Aorta (tissue), 5 donors: ENCODE measurements around the gene MON1B. TPM values are rescaled to one million over a fixed set of nuclear protein-coding genes. Genes with fewer than 3 reads are reported as not detected.

Experiments used
- ATAC-seq: fragments of 200-7000 bp; cut with Tn5 transposase; one replicate; pipeline ENCODE4 v1.9.1; 2022; ENCODE audit warnings: moderate library complexity; ENCODE audit not compliant: low FRiP score
- DNase-seq, 2 donors: peaks; one replicate each; pipeline ENCODE4 v3.0.0-alpha.2; 2020
- H3K27ac ChIP-seq, 2 donors: one replicate each; pipeline ENCODE4 v1.5.1; 2013; ENCODE audit warnings: low read length in 2 of 2, mild to moderate bottlenecking in 2 of 2, moderate library complexity in 2 of 2, control low read depth in 1 of 2, inconsistent platforms in 1 of 2, low read depth in 1 of 2
- H3K27me3 ChIP-seq, 2 donors: one replicate each; pipeline ENCODE4 v1.6.1; 2013; ENCODE audit warnings: control low read depth in 1 of 2, low read length in 1 of 2, mild to moderate bottlenecking in 1 of 2, moderate library complexity in 1 of 2; ENCODE audit not compliant: insufficient read depth in 2 of 2, control insufficient read depth in 1 of 2
- H3K36me3 ChIP-seq, 2 donors: one replicate each; pipeline ENCODE4 v1.6.1; 2013; ENCODE audit warnings: control low read depth in 1 of 2, low read length in 1 of 2, mild to moderate bottlenecking in 1 of 2; ENCODE audit not compliant: insufficient read depth in 2 of 2, control insufficient read depth in 1 of 2
- H3K4me1 ChIP-seq, 2 donors: one replicate each; pipeline ENCODE4 v1.6.1; 2013; ENCODE audit warnings: low read length in 2 of 2, control low read depth in 1 of 2, mild to moderate bottlenecking in 1 of 2, moderate library complexity in 1 of 2; ENCODE audit not compliant: insufficient read depth in 2 of 2, control insufficient read depth in 1 of 2
- H3K4me3 ChIP-seq, 2 donors: one replicate each; pipeline ENCODE4 v1.5.1; 2013; ENCODE audit warnings: low read length in 2 of 2, control low read depth in 1 of 2, mild to moderate bottlenecking in 1 of 2
- H3K9me3 ChIP-seq: one replicate; pipeline ENCODE4 v1.6.1; 2013; ENCODE audit warnings: mild to moderate bottlenecking, low read length; ENCODE audit not compliant: control insufficient read depth
- WGBS, 2 donors: extraction: QIAGEN DNeasy Blood & Tissue Kit; methylation state at CpG; one replicate each; pipeline ENCODE4 v1.1.7; 2013; 5-methylcytosine and 5-hydroxymethylcytosine counted together
- intact Hi-C, 2 donors: fragments of 100-400 bp; cut with DNase I; formaldehyde crosslinking; loops; one replicate each; pipeline versions ENCODE4 v1.14.2 to v1.15.0; 2022
- polyA plus RNA-seq, 2 donors: library from polyadenylated mRNA; stranded (reverse); fragments of 200-250 nt; gene quantifications; one replicate each; pipeline ENCODE4 v1.2.3, GENCODE V29; 2013
- total RNA-seq, 2 donors: library from RNA; stranded (reverse); fragmentation: NEBNext Ultra II Directional; extraction: Animal tissue kit (Norgen Biotek cat#: 25700); gene quantifications; one replicate each; pipeline ENCODE4 v1.2.1, GENCODE V29; 2021
- donor health status: healthy with polysubstance abuse.
- donor health status: Bipolar disorder and iron deficiency.
- donor health status: DM: no; HTN: no; CAD: no.
- donor health status: DM: no; HTN: no; CAD: no.
- donor health status: DM: yes; HTN: yes; CAD: no.

The MON1B gene
- total and polyA plus RNA-seq, 4 donors, result 10.6 to 47.1 (median 34.0) TPM

GRCh38 chr16:77246150-77246549 is 55.2 kb downstream of the MON1B start:
- H3K9me3 ChIP-seq, result peaks cover 4% of the 10 kb centered on the region
- no peaks in the 10 kb centered on the region for H3K27me3 ChIP-seq
- ATAC-seq (peak; percentile 38), DNase-seq (no peak)
- no peak overlapping the region for H3K27ac ChIP-seq
- no peaks in the 10 kb centered on the region for H3K4me1 ChIP-seq
- 88 to 90% methylated on average over 2 of the region's 2 CpGs for WGBS, 2 donors
- no peak overlapping the region for H3K4me3 ChIP-seq
- H3K36me3 ChIP-seq, result no peaks in the 10 kb centered on the region
- intact Hi-C loops, result no loop called here

DNA sequence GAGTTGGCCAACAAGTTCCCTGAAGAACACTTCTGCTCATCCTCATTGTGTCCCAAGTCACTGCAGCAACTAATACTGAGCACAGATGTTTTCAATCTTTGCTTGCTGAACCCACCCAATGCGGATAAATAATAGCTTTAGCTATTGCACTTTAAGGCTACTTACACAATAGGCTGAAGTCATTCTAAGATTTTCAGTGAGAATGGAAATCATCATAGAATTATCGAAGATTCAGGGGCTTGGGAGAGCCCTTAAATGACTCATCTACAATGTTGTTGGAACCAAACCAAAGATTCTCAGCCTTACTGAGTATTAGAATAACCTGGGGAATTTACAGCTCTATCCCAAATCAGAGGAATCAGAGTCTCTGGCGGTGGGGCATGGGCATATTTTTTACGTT is 59.4 kb downstream of the MON1B start:
- 75 to 79% methylated on average over 4 of the region's 4 CpGs for WGBS, 2 donors
- Histone ChIP-seq H3K36me3 (no peaks in the 10 kb centered on the region), H3K4me3 (no peak overlapping the region), H3K4me1 (no peaks in the 10 kb centered on the region), H3K27ac (no peak overlapping the region), H3K27me3 (no peaks in the 10 kb centered on the region), H3K9me3 (peaks cover 2% of the 10 kb centered on the region)
- ATAC-seq (no peak), DNase-seq (no peak)
- intact Hi-C loops, result no loop called here

Other genes with a start within 250 kb of the MON1B start
- 1 to 10 TPM; 1.8 to 5.4 TPM for gene SYCE1L, start 8.2 kb downstream of the MON1B start, total RNA-seq
- gene SYCE1L, start 8.2 kb downstream of the MON1B start, polyA plus RNA-seq, result 1 to 10 TPM; 2.1 to 9.6 TPM
- gene ADAMTS18, start 243.8 kb downstream of the MON1B start, total RNA-seq, result 1 to 10 TPM; 1.0 to 5.8 TPM
- gene ADAMTS18, start 243.8 kb downstream of the MON1B start, polyA plus RNA-seq, result under 1 TPM in 1 of 2 donors, not detected in 1; 0.03 TPM